ENCODE results near the gene PORCN. TPM values are rescaled to one million over a fixed set of nuclear protein-coding genes. Genes with fewer than 3 reads are reported as not detected.

PORCN gene
- 38.0 and 61.9 TPM in 2 replicates for total RNA-seq

GRCh38 chrX:48508400-48509244, at the start of gene PORCN:
Gene PORCN (plus strand): TSS chrX:48508992. CDS start chrX:48509821, 829 bp downstream.

GRCh38 chrX:48470110-48470832, 38.5 kb upstream of the PORCN start, which contains the start of gene SLC38A5:
Gene SLC38A5 (minus strand): TSS chrX:48470260. CDS start chrX:48467924, 2,336 bp downstream.

GRCh38 chrX:48475774-48476577, 32.8 kb upstream of the PORCN start, which contains the start of gene FTSJ1:
Gene FTSJ1 (plus strand): TSS chrX:48476199. CDS start chrX:48478048, 1,849 bp downstream.

GRCh38 chrX:48521353-48522243, 12.8 kb downstream of the PORCN start, which contains the start of gene EBP:
Gene EBP (plus strand): TSS chrX:48521808. CDS start chrX:48523772, 1,964 bp downstream.

GRCh38 chrX:48539345-48540027, 30.7 kb downstream of the PORCN start, which contains the start of gene TBC1D25:
Gene TBC1D25 (plus strand): TSS chrX:48539714. CDS start chrX:48539798, 84 bp downstream.

Other genes starting within 250 kb of the PORCN start
- not detected in 2 replicates for gene SSX3, start 152.3 kb upstream of the PORCN start, total RNA-seq
- gene SSX4, start 125.5 kb upstream of the PORCN start, total RNA-seq = not detected in 2 replicates
- not detected in 2 replicates for gene SSX4B, start 97.0 kb upstream of the PORCN start, total RNA-seq
- gene SLC38A5, start 38.7 kb upstream of the PORCN start, total RNA-seq = 57.7 and 92.3 TPM in 2 replicates
- 65.0 and 106 TPM in 2 replicates for gene FTSJ1, start 32.8 kb upstream of the PORCN start, total RNA-seq
- 180 and 181 TPM in 2 replicates for gene EBP, start 12.8 kb downstream of the PORCN start, total RNA-seq
- 7.7 and 10.2 TPM in 2 replicates for gene TBC1D25, start 30.7 kb downstream of the PORCN start, total RNA-seq
- gene RBM3, start 65.5 kb downstream of the PORCN start, total RNA-seq = 144 and 157 TPM in 2 replicates
- gene WDR13, start 88.5 kb downstream of the PORCN start, total RNA-seq = 68.0 and 92.2 TPM in 2 replicates
- gene WAS, start 174.8 kb downstream of the PORCN start, total RNA-seq = 0.14 and 0.21 TPM in 2 replicates
- 13.0 and 13.6 TPM in 2 replicates for gene SUV39H1, start 187.7 kb downstream of the PORCN start, total RNA-seq